HG03097 (cell line): ENCODE measurements around the gene SERPINB2.
A peak's percentile ranks its signal among the peaks of the same experiment; 100 is the strongest.
"Not testable (repeated sequence)": the region's sequence is repeated elsewhere in the genome, so short reads cannot be mapped to it uniquely, and the experiment has no call there.

Source experiments
- ATAC-seq: cut with Tn5 transposase; IDR thresholded peaks from one replicate; pipeline ENCODE4 v1.9.1; 2021; ENCODE audit not compliant: unreplicated experiment, low FRiP score

Gene SERPINB2

GRCh38 chr18:63888470-63889190 lies 1.1 kb downstream of the SERPINB2 start:
- ATAC-seq = no peak

- no peak for ATAC-seq
These were observed 2.1 kb downstream of the SERPINB2 start for GRCh38 chr18:63889626-63890025.

- ATAC-seq = no peak
These were observed 2.9 kb downstream of the SERPINB2 start for GRCh38 chr18:63890237-63890949.

- no peak for ATAC-seq
These were observed 3.4 kb downstream of the SERPINB2 start for GRCh38 chr18:63890950-63891304.

GRCh38 chr18:63892566-63892965 lies 5.1 kb downstream of the SERPINB2 start:
- no peak for ATAC-seq

- ATAC-seq = no peak
These were observed 6.7 kb downstream of the SERPINB2 start for GRCh38 chr18:63894106-63894772.

- ATAC-seq = no peak
These were observed 7.7 kb downstream of the SERPINB2 start for GRCh38 chr18:63895190-63895589.

- no peak for ATAC-seq
These were observed 9.6 kb downstream of the SERPINB2 start for GRCh38 chr18:63897072-63897471.

GRCh38 chr18:63899206-63899605 lies 11.7 kb downstream of the SERPINB2 start:
- no peak for ATAC-seq

- no peak for ATAC-seq
These were observed 16.5 kb downstream of the SERPINB2 start for GRCh38 chr18:63903851-63904570.

- ATAC-seq = no peak
These were observed 17.2 kb downstream of the SERPINB2 start for GRCh38 chr18:63904694-63905093.

GRCh38 chr18:63905361-63905760 lies 17.9 kb downstream of the SERPINB2 start:
- ATAC-seq = no peak

- no peak for ATAC-seq
These were observed 18.6 kb downstream of the SERPINB2 start for GRCh38 chr18:63906056-63906455.

GRCh38 chr18:63907664-63908063 lies 20.2 kb downstream of the SERPINB2 start, which contains the start of gene SERPINB10:
Gene SERPINB10, plus strand, starts transcription at chr18:63907958. Its CDS starts 7,553 bp downstream, at chr18:63915511.
- ATAC-seq = no peak

GRCh38 chr18:63908858-63909257 lies 21.4 kb downstream of the SERPINB2 start:
- ATAC-seq = no peak

GRCh38 chr18:63909870-63910269 lies 22.4 kb downstream of the SERPINB2 start:
- peak; percentile 71 for ATAC-seq

- no peak for ATAC-seq
These were observed 30.3 kb downstream of the SERPINB2 start for GRCh38 chr18:63917817-63918216.

- ATAC-seq = no peak
These were observed 34.5 kb downstream of the SERPINB2 start for GRCh38 chr18:63922049-63922448.

GRCh38 chr18:63924551-63924950 lies 37.0 kb downstream of the SERPINB2 start:
- ATAC-seq = no peak

- no peak for ATAC-seq
These were observed 40.8 kb downstream of the SERPINB2 start for GRCh38 chr18:63928331-63928730.

- ATAC-seq = not testable (repeated sequence)
These were observed 41.9 kb downstream of the SERPINB2 start for GRCh38 chr18:63929369-63929768.
